Kidney epithelial cell (primary cell): ENCODE data around the gene SH3GL3. TPM values are rescaled to one million over a fixed set of nuclear protein-coding genes. Genes with fewer than 3 reads are reported as not detected.

Experiments
- DNase-seq: peaks from one replicate; pipeline ENCODE4 v3.0.0-alpha.2; 2010; ENCODE audit warnings: low read depth
- H3K27me3 ChIP-seq: 2 replicates; pipeline ENCODE4 v1.6.0; 2011; ENCODE audit warnings: low read length; ENCODE audit not compliant: control insufficient read depth, insufficient read depth
- H3K36me3 ChIP-seq: 2 replicates; pipeline ENCODE4 v1.5.1; 2011; ENCODE audit warnings: low read length; ENCODE audit not compliant: control insufficient read depth, insufficient read depth
- H3K4me3 ChIP-seq: 2 replicates; pipeline ENCODE4 v1.5.1; 2011; ENCODE audit warnings: low read depth, mild to moderate bottlenecking, control low read depth, low read length
- total RNA-seq: library from RNA; depleted of rRNA; stranded (reverse); fragments of >200 nt; gene quantifications from 2 replicates; pipeline ENCODE4 v1.2.3, GENCODE V29; 2015
- TF ChIP-seq, protein P1 (sequence below): IDR thresholded peaks from 2 replicates; pipeline ENCODE4 v1.5.1; 2011; ENCODE audit warnings: mild to moderate bottlenecking, moderate library complexity, low read length, control low read depth, inconsistent platforms; ENCODE audit not compliant: insufficient read depth, poor library complexity, severe bottlenecking

SH3GL3 gene
- total RNA-seq, 1 donor from 2014 or later: 1.0 TPM

DNA sequence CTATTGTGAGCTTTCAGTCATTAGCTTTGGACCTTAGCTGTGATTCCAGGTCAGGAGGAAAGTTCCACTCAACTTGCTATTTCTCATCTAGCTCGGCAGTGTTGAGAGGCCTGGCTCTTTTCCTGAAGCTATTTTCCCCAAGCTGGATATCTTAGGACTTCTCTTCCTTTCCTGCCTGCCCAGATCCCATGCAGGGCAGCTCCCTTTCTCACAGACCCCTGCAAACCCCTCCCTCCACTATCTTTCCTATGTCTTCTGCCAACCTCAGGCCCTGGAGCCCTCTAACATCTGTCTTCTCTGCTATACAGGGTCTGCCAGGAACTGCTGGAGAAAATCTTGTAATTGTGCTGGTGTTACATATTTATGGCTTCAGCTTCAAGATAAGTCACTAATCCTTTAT lies 49.6 kb downstream of the SH3GL3 start:
- DNase-seq: no peak
- H3K4me3 ChIP-seq: no peak overlapping the region
- TF ChIP-seq, protein P1, sequence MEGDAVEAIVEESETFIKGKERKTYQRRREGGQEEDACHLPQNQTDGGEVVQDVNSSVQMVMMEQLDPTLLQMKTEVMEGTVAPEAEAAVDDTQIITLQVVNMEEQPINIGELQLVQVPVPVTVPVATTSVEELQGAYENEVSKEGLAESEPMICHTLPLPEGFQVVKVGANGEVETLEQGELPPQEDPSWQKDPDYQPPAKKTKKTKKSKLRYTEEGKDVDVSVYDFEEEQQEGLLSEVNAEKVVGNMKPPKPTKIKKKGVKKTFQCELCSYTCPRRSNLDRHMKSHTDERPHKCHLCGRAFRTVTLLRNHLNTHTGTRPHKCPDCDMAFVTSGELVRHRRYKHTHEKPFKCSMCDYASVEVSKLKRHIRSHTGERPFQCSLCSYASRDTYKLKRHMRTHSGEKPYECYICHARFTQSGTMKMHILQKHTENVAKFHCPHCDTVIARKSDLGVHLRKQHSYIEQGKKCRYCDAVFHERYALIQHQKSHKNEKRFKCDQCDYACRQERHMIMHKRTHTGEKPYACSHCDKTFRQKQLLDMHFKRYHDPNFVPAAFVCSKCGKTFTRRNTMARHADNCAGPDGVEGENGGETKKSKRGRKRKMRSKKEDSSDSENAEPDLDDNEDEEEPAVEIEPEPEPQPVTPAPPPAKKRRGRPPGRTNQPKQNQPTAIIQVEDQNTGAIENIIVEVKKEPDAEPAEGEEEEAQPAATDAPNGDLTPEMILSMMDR: no peak
- H3K36me3 ChIP-seq: no peaks in the 10 kb centered on the region
- H3K27me3 ChIP-seq: no peaks in the 10 kb centered on the region

DNA sequence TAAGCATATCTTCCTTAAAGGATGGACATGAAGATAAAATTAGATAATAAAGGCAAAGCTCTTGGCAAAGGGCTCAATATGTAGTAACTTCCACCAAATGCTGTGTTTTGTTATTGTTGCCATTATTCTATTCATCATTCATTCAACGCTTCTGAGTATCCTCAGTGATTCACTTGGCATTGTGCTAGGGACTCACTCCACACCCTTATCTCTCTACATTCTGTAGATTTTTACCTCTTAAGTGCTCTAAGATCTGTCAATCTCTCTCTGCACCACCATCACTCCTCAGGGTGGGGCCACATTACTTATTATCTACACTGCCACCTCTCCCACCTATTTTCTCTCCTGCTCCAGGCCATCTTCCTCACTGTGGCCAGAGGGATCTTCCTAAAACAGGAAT lies 51.2 kb downstream of the SH3GL3 start:
- Histone ChIP-seq H3K4me3 (no peak overlapping the region), H3K27me3 (no peaks in the 10 kb centered on the region), H3K36me3 (no peaks in the 10 kb centered on the region)
- DNase-seq: no peak
- TF ChIP-seq, protein P1: no peak

DNA sequence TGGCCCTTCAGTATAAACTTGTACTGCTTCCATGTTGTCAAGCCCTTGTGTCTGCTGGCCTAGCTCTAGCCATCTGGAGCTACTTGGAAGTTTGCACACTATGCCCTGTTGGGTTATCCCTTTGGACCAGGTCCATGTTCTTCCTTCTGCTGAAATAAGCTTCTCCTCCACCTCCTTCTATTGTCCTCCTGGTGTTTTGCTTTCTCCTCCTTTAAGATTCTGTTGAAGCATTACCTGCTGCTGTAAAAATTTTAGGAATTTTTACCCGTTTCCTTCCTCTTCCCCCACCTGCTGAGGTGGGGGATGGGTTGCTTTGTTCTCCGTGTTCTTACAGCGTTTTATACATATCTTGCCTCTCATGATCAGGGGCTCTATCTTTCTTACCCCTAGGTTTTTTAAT lies 51.7 kb downstream of the SH3GL3 start:
- Histone ChIP-seq H3K36me3 (no peaks in the 10 kb centered on the region), H3K27me3 (no peaks in the 10 kb centered on the region), H3K4me3 (no peak overlapping the region)
- DNase-seq: no peak
- TF ChIP-seq, protein P1: no peak

DNA sequence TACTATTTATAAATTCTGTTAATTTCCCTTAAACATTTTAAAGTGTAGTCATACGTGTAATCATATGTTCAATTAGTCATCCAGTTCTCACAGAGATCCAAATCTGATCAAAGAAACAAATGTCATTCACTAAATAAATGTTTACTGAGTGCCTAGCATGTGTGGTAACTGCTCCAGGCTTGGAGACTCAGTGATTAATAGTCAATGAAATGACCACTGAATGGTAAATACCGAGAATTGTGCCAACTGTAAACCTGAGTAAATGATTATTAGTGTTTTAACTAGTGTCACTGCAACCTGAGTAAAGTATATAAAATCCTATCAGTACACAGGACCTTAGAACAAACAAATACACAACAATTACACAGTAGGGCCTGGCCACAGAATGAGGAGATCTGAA lies 52.3 kb downstream of the SH3GL3 start:
- DNase-seq: no peak
- no peaks in the 10 kb centered on the region for H3K27me3 ChIP-seq
- no peaks in the 10 kb centered on the region for H3K36me3 ChIP-seq
- no peak overlapping the region for H3K4me3 ChIP-seq
- TF ChIP-seq, protein P1: no peak

DNA sequence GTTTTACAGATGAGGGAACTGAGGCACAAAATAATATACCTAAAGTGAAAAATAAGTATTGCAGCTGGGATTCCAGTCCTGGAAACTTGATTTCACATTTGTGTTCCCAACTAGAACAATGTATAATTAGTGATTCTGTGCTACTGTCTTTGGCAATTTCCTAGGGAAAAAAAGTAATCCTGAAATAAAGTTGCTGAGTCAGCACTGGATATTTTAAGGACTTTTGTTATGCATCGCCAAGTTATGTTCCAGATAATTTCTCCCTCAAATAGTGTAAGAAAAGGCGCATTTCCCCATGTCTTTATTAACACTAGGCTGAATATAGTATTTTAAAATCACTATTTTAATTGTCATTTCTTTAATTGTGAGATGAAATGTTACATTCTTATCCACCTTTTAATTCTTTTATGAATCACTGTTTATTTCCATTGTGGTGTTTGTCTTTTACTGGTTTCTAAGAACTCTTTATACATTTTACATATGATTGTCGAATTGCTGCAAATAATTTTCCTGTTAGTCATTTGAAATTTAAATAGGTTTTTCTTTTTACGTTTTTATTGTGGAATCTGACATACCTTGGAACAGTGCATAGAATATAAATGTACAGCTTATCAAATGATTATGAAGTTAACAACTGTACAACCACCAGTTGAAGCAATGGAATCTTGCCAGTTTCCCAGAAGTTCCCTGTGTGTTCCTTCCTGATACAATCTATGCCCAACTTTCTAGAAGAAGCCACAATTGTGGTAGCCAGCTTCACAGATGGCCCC lies 56.6 kb downstream of the SH3GL3 start:
- no peak for DNase-seq
- H3K4me3 ChIP-seq: no peak overlapping the region
- H3K27me3 ChIP-seq: no peaks in the 10 kb centered on the region
- TF ChIP-seq, protein P1: no peak
- no peaks in the 10 kb centered on the region for H3K36me3 ChIP-seq

DNA sequence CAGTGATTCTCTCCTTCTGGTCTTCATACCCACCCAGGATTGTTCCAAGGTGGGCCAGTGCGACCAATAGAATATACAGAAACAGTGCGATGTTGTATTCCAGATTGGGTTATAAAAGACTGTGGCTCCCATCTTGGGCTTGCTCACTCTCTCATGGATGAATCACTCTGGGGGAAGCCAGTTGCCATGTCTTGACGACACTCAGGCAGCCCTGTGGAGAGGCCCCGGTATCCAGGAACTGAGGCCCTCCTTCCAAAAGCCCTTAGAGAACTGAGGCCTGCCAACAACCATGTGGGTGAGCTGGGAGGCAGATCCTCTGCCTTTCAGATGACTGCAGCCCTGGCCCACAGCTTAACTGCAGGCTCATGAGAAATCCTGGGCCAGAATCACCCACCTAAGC lies 57.2 kb downstream of the SH3GL3 start:
- H3K27me3 ChIP-seq: no peaks in the 10 kb centered on the region
- no peak for DNase-seq
- TF ChIP-seq, protein P1: no peak
- H3K4me3 ChIP-seq: no peak overlapping the region
- no peaks in the 10 kb centered on the region for H3K36me3 ChIP-seq
